ENCODE data around the gene DAND5.
"Not testable (repeated sequence)": the region's sequence is repeated elsewhere in the genome, so short reads cannot be mapped to it uniquely, and the experiment has no call there.

Gene DAND5

DNA sequence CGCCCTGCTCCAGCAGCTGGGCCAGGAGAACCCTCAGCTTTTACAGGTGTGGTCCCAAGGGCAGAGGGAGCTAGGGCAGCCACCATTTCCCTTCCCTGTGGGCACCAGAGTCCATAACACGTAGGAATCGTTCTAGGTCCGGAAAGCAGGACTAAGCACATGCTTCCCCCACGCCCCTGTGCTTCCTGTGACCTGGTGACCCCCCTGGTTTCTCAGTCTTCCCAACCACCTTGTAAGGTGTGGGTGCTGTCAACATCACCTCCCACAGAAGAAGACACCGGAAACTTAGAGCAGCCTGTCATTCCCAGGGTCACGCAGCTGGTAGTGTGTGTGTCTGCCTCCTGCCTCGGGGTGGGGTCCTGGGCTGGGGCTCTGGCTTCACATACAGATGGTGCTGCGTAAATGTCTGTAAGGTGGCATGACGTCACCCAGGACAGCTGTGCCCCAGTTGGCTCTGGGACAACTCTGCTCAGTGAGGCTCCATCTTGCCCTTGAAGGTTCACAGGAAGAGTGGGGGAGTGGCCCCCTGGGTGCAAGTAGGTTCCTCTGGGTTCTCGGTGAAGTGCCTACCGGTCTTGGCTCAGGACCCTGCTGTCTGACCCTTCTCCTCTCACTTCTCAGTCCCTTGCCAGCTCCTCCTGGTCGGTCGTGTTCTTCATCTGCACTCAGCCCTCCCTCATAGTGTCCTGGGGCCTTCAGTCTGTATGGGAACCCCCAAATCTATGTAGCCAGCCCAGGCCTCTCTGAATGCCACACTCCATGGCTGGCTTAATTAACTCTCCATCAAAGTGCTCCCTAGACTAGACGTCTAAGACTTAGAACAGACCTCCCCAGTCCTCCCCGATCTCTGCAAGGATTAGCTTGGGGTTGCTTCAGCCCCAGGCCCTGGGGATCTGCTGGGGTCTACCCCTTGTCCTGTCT is 19.8 kb upstream of the DAND5 start:
- no peak for DNase-seq (ENCODE audit: low read depth)
- in situ Hi-C loops (cut with HindIII; ENCODE audit: low sequenced_read_pairs) = no loop called here
- no peak overlapping the region for H3K4me3 ChIP-seq (ENCODE audit: low read depth, low read length)
- TF ChIP-seq CTCF (IDR thresholded peaks at IDR 0.05; ENCODE audit: low read depth, low read length, missing control alignments) = no peak

GRCh38 chr19:12952050-12952449 is 17.3 kb upstream of the DAND5 start:
- H3K4me3 ChIP-seq (ENCODE audit: low read depth, low read length); DNase-seq (ENCODE audit: low read depth); in situ Hi-C loops (cut with HindIII; ENCODE audit: low sequenced_read_pairs): not testable (repeated sequence)

DNA sequence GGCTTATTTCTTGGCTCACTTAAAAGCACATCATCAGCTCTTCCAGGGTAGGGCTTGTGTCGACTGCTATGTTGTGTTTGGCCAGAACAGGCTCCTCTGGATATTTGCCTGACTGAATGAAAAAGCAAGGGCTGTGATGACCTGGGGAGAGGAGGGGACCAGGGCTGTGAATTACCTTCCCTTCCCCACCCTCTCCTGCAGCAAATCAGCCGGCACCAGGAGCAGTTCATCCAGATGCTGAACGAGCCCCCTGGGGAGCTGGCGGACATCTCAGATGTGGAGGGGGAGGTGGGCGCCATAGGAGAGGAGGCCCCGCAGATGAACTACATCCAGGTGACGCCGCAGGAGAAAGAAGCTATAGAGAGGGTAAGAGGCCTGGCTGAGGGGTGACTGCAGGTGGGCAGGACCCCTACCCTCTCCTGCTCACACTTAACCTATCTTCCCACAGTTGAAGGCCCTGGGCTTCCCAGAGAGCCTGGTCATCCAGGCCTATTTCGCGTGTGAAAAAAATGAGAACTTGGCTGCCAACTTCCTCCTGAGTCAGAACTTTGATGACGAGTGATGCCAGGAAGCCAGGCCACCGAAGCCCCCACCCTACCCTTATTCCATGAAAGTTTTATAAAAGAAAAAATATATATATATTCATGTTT is 16.8 kb upstream of the DAND5 start:
- TF ChIP-seq CTCF (IDR thresholded peaks at IDR 0.05; ENCODE audit: low read depth, low read length, missing control alignments) = no peak
- H3K4me3 ChIP-seq (ENCODE audit: low read depth, low read length) = no peak overlapping the region
- in situ Hi-C loops (cut with HindIII; ENCODE audit: low sequenced_read_pairs) = no loop called here
- DNase-seq (ENCODE audit: low read depth) = peak; percentile 70

DNA sequence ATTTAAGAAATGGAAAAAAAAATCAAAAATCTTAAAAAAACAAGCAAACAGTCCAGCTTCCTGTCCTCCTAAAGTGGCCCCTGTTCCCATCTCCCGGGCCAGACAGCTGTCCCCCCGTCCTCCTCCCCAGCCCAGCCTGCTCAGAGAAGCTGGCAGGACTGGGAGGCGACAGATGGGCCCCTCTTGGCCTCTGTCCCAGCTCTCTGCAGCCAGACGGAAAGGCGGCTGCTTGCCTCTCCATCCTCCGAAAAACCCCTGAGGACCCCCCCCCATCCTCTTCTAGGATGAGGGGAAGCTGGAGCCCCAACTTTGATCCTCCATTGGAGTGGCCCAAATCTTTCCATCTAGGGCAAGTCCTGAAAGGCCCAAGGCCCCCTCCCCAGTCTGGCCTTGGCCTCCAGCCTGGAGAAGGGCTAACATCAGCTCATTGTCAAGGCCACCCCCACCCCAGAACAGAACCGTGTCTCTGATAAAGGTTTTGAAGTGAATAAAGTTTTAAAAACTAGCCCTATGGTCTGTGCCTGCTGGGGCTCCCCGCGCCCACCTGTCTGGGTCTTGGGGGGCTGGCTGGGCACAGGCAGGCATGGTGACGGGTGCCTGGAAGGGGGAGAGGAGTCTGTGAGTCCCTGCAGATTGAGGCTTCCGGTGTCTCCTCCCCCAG is 16.1 kb upstream of the DAND5 start:
- in situ Hi-C loops (cut with HindIII; ENCODE audit: low sequenced_read_pairs) = no loop called here
- DNase-seq (ENCODE audit: low read depth) = no peak
- H3K4me3 ChIP-seq (ENCODE audit: low read depth, low read length) = no peak overlapping the region
- no peak for TF ChIP-seq CTCF (IDR thresholded peaks at IDR 0.05; ENCODE audit: low read depth, low read length, missing control alignments)

DNA sequence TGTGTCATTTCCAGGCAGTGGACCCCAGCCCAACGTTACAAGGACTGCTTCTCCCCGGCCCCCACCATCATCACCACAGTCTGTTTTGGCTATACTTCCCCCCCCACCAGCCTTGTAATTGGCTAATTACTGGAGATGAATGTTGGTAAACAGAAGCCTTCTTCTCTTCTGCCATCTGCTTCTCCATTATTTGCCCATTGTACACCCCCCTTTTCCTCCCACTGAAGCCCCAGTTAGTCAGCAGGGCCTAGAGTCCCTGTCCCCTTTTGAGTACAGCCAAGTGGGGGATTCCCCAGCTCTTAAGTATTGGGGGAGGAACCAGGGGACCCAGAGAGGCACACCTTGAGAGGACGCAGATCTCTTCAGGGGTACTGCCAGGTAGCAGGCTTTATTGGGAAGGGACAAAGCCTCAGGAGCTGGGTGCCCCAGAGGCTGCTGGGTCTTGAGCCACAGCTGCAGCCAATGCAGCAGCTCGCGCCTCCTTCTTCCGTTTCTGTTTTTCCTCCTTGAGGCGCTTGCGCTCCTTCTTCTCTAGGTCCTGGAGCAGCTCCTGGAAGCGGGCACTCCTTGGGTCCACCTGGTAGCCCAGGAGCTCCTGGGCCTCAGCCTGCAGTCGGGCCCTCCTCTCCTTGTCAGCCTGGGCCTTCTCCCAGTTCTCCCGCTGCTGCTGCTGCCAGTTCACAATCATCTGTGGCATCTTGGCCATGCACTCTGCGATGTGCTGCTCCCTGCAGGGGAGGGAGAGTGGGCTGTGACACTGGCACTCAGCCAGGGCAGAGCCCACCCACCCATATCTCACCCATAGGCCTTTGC is 15.4 kb upstream of the DAND5 start:
- H3K4me3 ChIP-seq (ENCODE audit: low read depth, low read length) = no peak overlapping the region
- TF ChIP-seq CTCF (IDR thresholded peaks at IDR 0.05; ENCODE audit: low read depth, low read length, missing control alignments) = no peak
- no peak for DNase-seq (ENCODE audit: low read depth)
- in situ Hi-C loops (cut with HindIII; ENCODE audit: low sequenced_read_pairs) = no loop called here

DNA sequence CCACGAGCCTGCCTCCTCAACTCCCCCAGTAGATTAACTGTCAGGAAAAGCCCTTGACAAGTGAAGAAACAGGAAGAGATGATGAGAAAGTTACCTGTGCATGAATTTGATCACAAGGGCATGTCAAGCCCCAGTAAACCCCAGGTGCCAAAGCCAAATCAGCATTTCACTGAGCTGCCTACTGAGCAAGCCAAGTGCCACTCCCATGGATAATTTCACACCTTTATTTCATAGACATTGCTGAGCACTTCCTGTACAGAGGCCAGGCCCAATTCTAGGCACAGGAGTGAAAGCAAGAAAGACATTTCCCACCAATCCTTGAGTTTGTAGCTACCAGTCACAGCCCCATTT is 14.8 kb upstream of the DAND5 start:
- in situ Hi-C loops (cut with HindIII; ENCODE audit: low sequenced_read_pairs) = no loop called here
- no peak overlapping the region for H3K4me3 ChIP-seq (ENCODE audit: low read depth, low read length)
- DNase-seq (ENCODE audit: low read depth) = no peak
- no peak for TF ChIP-seq CTCF (IDR thresholded peaks at IDR 0.05; ENCODE audit: low read depth, low read length, missing control alignments)

GRCh38 chr19:12955575-12955974 is 13.8 kb upstream of the DAND5 start:
- in situ Hi-C loops (cut with HindIII; ENCODE audit: low sequenced_read_pairs); DNase-seq (ENCODE audit: low read depth): not testable (repeated sequence)
- H3K4me3 ChIP-seq (ENCODE audit: low read depth, low read length) = peak overlapping the region; percentile 67

All from astrocyte of the cerebellum (primary cell).